Stimulated activated naive B cell treated with anti-CD40 and anti-IgM and Interleukin-4, amounts not matched to agents 10 μg/mL and 1 μg/mL and 100 μg/mL, for 72 hours (primary cell): ENCODE data around the gene PRDM2.

Source experiments
- ATAC-seq, 2 donors: fragments of 150-1000 bp; cut with Tn5 transposase; replicated peaks; 2 replicates each; pipeline ENCODE4 v1.10.0; 2021; ENCODE audit warnings: moderate library complexity in 1 of 2
- DNase-seq: peaks from one replicate; pipeline ENCODE4 v3.0.0; 2021
- H3K27ac Mint-ChIP-seq: one replicate; pipeline ENCODE4 v1.8.0; 2022; ENCODE audit warnings: mild to moderate bottlenecking, mixed read lengths
- H3K27me3 Mint-ChIP-seq, 2 donors: one replicate each; pipeline ENCODE4 v1.8.0; 2022; ENCODE audit warnings: mixed read lengths in 2 of 2
- H3K36me3 Mint-ChIP-seq, 2 donors: one replicate each; pipeline ENCODE4 v1.8.0; 2022; ENCODE audit warnings: mixed read lengths in 2 of 2, mild to moderate bottlenecking in 1 of 2
- H3K4me1 Mint-ChIP-seq, 2 donors: one replicate each; pipeline ENCODE4 v1.8.0; 2022; ENCODE audit warnings: mixed read lengths in 2 of 2, mild to moderate bottlenecking in 1 of 2
- H3K4me3 Mint-ChIP-seq, 2 donors: one replicate each; pipeline ENCODE4 v1.8.0; 2022; ENCODE audit warnings: mild to moderate bottlenecking in 2 of 2, mixed read lengths in 2 of 2, moderate library complexity in 1 of 2
- H3K9me3 Mint-ChIP-seq, 2 donors: one replicate each; pipeline ENCODE4 v1.8.0; 2022; ENCODE audit warnings: mixed read lengths in 2 of 2, mild to moderate bottlenecking in 1 of 2

Gene PRDM2

GRCh38 chr1:13790290-13791030 is 90.5 kb downstream of the PRDM2 start:
- Mint-ChIP-seq H3K4me3 (no peak overlapping the region), H3K27me3 (no peaks in the 10 kb centered on the region), H3K27ac (peak overlapping the region; percentile 44), H3K36me3 (peaks cover 25 to 68% of the 10 kb centered on the region in 2 donors), H3K4me1 (peaks cover 33 to 58% of the 10 kb centered on the region in 2 donors), H3K9me3 (no peaks in the 10 kb centered on the region)
- DNase-seq (no peak), ATAC-seq (peak; percentile 27 to 43)

- Mint-ChIP-seq H3K4me3 (no peak overlapping the region), H3K4me1 (peaks cover 37 to 55% of the 10 kb centered on the region in 2 donors), H3K9me3 (no peaks in the 10 kb centered on the region), H3K36me3 (peaks cover 28 to 66% of the 10 kb centered on the region in 2 donors), H3K27me3 (no peaks in the 10 kb centered on the region), H3K27ac (peak overlapping the region; percentile 81)
- ATAC-seq (no peak), DNase-seq (no peak)
Observed at GRCh38 chr1:13792419-13792818, 92.4 kb downstream of the PRDM2 start.

GRCh38 chr1:13793088-13793730 is 93.2 kb downstream of the PRDM2 start:
- DNase-seq (no peak), ATAC-seq (peak; percentile 33 to 50)
- peak overlapping the region; percentile 87 for H3K27ac Mint-ChIP-seq
- H3K9me3 Mint-ChIP-seq: no peaks in the 10 kb centered on the region
- no peaks in the 10 kb centered on the region for H3K27me3 Mint-ChIP-seq
- peaks cover 37 to 55% of the 10 kb centered on the region in 2 donors for H3K4me1 Mint-ChIP-seq
- H3K4me3 Mint-ChIP-seq: no peak overlapping the region
- peaks cover 28 to 65% of the 10 kb centered on the region in 2 donors for H3K36me3 Mint-ChIP-seq

- Mint-ChIP-seq H3K4me3 (no peak overlapping the region), H3K4me1 (peaks cover 36 to 55% of the 10 kb centered on the region in 2 donors), H3K9me3 (no peaks in the 10 kb centered on the region), H3K27ac (peak overlapping the region; percentile 87), H3K27me3 (no peaks in the 10 kb centered on the region), H3K36me3 (peaks cover 28 to 62% of the 10 kb centered on the region in 2 donors)
- DNase-seq: no peak
- no peak for ATAC-seq
Observed at GRCh38 chr1:13794231-13795187, 94.5 kb downstream of the PRDM2 start.

- Mint-ChIP-seq H3K9me3 (no peaks in the 10 kb centered on the region), H3K27me3 (no peaks in the 10 kb centered on the region), H3K27ac (no peak overlapping the region), H3K4me1 (peaks cover 34 to 55% of the 10 kb centered on the region in 2 donors), H3K4me3 (no peak overlapping the region), H3K36me3 (peaks cover 29 to 55% of the 10 kb centered on the region in 2 donors)
- ATAC-seq (no peak), DNase-seq (no peak)
Observed at GRCh38 chr1:13797397-13797796, 97.4 kb downstream of the PRDM2 start.

GRCh38 chr1:13798120-13798519 is 98.1 kb downstream of the PRDM2 start:
- Mint-ChIP-seq H3K36me3 (peaks cover 30 to 53% of the 10 kb centered on the region in 2 donors), H3K4me3 (peak overlapping the region in 1 of 2 donors; percentile 35), H3K27ac (no peak overlapping the region), H3K9me3 (no peaks in the 10 kb centered on the region), H3K27me3 (no peaks in the 10 kb centered on the region), H3K4me1 (peaks cover 30 to 54% of the 10 kb centered on the region in 2 donors)
- DNase-seq: no peak
- ATAC-seq: no peak

GRCh38 chr1:13799502-13800283 is 99.7 kb downstream of the PRDM2 start:
- Mint-ChIP-seq H3K36me3 (peaks cover 29 to 48% of the 10 kb centered on the region in 2 donors), H3K27me3 (no peaks in the 10 kb centered on the region), H3K9me3 (no peaks in the 10 kb centered on the region), H3K27ac (peak overlapping the region; percentile 39), H3K4me1 (peaks cover 22 to 38% of the 10 kb centered on the region in 2 donors), H3K4me3 (no peak overlapping the region)
- ATAC-seq: no peak
- DNase-seq: no peak

- H3K27me3 Mint-ChIP-seq: no peaks in the 10 kb centered on the region
- H3K9me3 Mint-ChIP-seq: no peaks in the 10 kb centered on the region
- H3K4me1 Mint-ChIP-seq: peaks cover 27 to 28% of the 10 kb centered on the region in 2 donors
- H3K27ac Mint-ChIP-seq: no peak overlapping the region
- peaks cover 25 to 43% of the 10 kb centered on the region in 2 donors for H3K36me3 Mint-ChIP-seq
- ATAC-seq (no peak), DNase-seq (no peak)
- H3K4me3 Mint-ChIP-seq: no peak overlapping the region
Observed at GRCh38 chr1:13801232-13801631, 101.2 kb downstream of the PRDM2 start.

GRCh38 chr1:13801655-13802486 is 101.9 kb downstream of the PRDM2 start:
- ATAC-seq: no peak
- DNase-seq: no peak
- Mint-ChIP-seq H3K36me3 (peaks cover 28 to 49% of the 10 kb centered on the region in 2 donors), H3K27me3 (no peaks in the 10 kb centered on the region), H3K4me1 (peaks cover 33 to 34% of the 10 kb centered on the region in 2 donors), H3K9me3 (no peaks in the 10 kb centered on the region), H3K4me3 (no peak overlapping the region), H3K27ac (peak overlapping the region; percentile 44)

GRCh38 chr1:13802782-13803545 is 103.0 kb downstream of the PRDM2 start:
- no peak for DNase-seq
- Mint-ChIP-seq H3K36me3 (peaks cover 30 to 52% of the 10 kb centered on the region in 2 donors), H3K27me3 (no peaks in the 10 kb centered on the region), H3K4me1 (peaks cover 40 to 42% of the 10 kb centered on the region in 2 donors), H3K27ac (peak overlapping the region; percentile 44), H3K9me3 (no peaks in the 10 kb centered on the region), H3K4me3 (no peak overlapping the region)
- no peak for ATAC-seq

- no peak overlapping the region for H3K4me3 Mint-ChIP-seq
- DNase-seq (no peak), ATAC-seq (no peak)
- peaks cover 41 to 49% of the 10 kb centered on the region in 2 donors for H3K4me1 Mint-ChIP-seq
- no peaks in the 10 kb centered on the region for H3K27me3 Mint-ChIP-seq
- no peaks in the 10 kb centered on the region for H3K9me3 Mint-ChIP-seq
- peak overlapping the region; percentile 1 for H3K27ac Mint-ChIP-seq
- H3K36me3 Mint-ChIP-seq: peaks cover 32 to 53% of the 10 kb centered on the region in 2 donors
Observed at GRCh38 chr1:13803546-13804239, 103.7 kb downstream of the PRDM2 start.

- H3K4me3 Mint-ChIP-seq: no peak overlapping the region
- DNase-seq (no peak), ATAC-seq (no peak)
- H3K27me3 Mint-ChIP-seq: no peaks in the 10 kb centered on the region
- no peaks in the 10 kb centered on the region for H3K9me3 Mint-ChIP-seq
- peaks cover 33 to 55% of the 10 kb centered on the region in 2 donors for H3K36me3 Mint-ChIP-seq
- peaks cover 46 to 53% of the 10 kb centered on the region in 2 donors for H3K4me1 Mint-ChIP-seq
- H3K27ac Mint-ChIP-seq: peak overlapping the region; percentile 1
Observed at GRCh38 chr1:13804240-13804633, 104.2 kb downstream of the PRDM2 start.
